Subcutaneous abdominal adipose tissue (tissue), 5 donors: ENCODE measurements around the gene POLR2B.

ENCODE experiments used
- H3K27ac ChIP-seq: one replicate; pipeline ENCODE4 v1.7.0; 2013; ENCODE audit warnings: low read depth, mild to moderate bottlenecking, inconsistent platforms, low read length, moderate library complexity
- H3K27me3 ChIP-seq, 5 donors: one replicate each; pipeline ENCODE4 v1.7.0; 2013; ENCODE audit warnings: low read length in 5 of 5, inconsistent platforms in 1 of 5; ENCODE audit not compliant: control insufficient read depth in 5 of 5, insufficient read depth in 4 of 5
- H3K36me3 ChIP-seq, 5 donors: one replicate each; pipeline ENCODE4 v1.7.0; 2013; ENCODE audit warnings: low read length in 5 of 5; ENCODE audit not compliant: control insufficient read depth in 5 of 5, insufficient read depth in 5 of 5
- H3K4me1 ChIP-seq, 5 donors: one replicate each; pipeline ENCODE4 v1.7.0; 2013; ENCODE audit warnings: low read length in 5 of 5, mild to moderate bottlenecking in 3 of 5, moderate library complexity in 1 of 5; ENCODE audit not compliant: control insufficient read depth in 5 of 5, insufficient read depth in 5 of 5
- H3K4me3 ChIP-seq, 5 donors: one replicate each; pipeline ENCODE4 v1.7.0; 2013; ENCODE audit warnings: low read length in 5 of 5, low read depth in 1 of 5
- H3K9ac ChIP-seq, 5 donors: one replicate each; pipeline ENCODE4 v1.7.0; 2013; ENCODE audit warnings: low read length in 5 of 5, mild to moderate bottlenecking in 4 of 5, moderate library complexity in 3 of 5
- H3K9me3 ChIP-seq, 5 donors: one replicate each; pipeline ENCODE4 v1.7.0; 2013; ENCODE audit warnings: low read length in 5 of 5; ENCODE audit not compliant: control insufficient read depth in 5 of 5
- donor health status: healthy.
- donor health status: healthy.
- donor health status: healthy.
- donor health status: healthy.
- donor health status: healthy.

POLR2B gene

DNA sequence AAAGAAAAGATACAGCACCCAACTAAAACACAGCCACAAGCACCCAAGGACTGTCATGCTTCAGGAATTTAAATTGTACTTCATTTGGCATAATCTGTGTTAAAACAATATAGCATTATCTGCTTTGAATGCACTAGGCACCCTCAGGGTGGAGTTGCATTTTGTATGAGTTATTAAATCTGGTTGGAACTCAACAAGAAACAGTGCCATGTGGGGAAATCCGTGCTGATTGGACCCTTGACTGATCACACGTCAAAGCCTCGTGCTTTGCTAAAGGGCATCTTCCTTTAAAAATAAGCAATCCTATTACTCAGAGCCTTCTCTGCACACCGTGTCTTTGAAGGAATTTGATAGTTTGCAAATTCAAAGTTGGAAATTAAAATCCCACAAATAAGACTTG, 96.0 kb downstream of the POLR2B start:
- no peak overlapping the region for H3K9ac ChIP-seq
- no peaks in the 10 kb centered on the region for H3K9me3 ChIP-seq
- H3K4me1 ChIP-seq = peaks cover 0 to 22% (median 7%) of the 10 kb centered on the region in 5 donors
- no peak overlapping the region for H3K27ac ChIP-seq
- H3K4me3 ChIP-seq = no peak overlapping the region
- no peaks in the 10 kb centered on the region for H3K36me3 ChIP-seq
- no peaks in the 10 kb centered on the region for H3K27me3 ChIP-seq

DNA sequence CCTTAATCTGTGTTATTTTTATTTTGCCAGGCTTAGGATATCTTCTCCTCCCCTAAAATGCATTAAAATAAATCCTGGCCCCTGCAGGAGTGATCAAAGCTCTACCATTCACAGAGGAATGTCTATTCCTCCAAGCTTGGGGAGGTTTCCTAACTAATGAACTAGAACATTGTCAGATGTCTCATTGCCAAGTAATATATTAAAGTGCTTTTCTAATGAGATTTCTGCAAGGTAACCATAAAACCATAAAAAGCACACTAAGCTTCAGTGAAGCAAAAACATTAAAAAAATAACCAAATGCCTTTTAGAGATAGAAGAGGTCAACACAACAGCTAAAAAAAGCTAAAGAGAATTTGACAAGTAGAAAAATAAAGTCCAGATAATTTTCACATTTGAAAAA, 96.7 kb downstream of the POLR2B start:
- no peak overlapping the region for H3K27ac ChIP-seq
- no peaks in the 10 kb centered on the region for H3K27me3 ChIP-seq
- no peaks in the 10 kb centered on the region for H3K36me3 ChIP-seq
- H3K9ac ChIP-seq = no peak overlapping the region
- peaks cover 0 to 24% (median 8%) of the 10 kb centered on the region in 5 donors for H3K4me1 ChIP-seq
- no peaks in the 10 kb centered on the region for H3K9me3 ChIP-seq
- no peak overlapping the region for H3K4me3 ChIP-seq

DNA sequence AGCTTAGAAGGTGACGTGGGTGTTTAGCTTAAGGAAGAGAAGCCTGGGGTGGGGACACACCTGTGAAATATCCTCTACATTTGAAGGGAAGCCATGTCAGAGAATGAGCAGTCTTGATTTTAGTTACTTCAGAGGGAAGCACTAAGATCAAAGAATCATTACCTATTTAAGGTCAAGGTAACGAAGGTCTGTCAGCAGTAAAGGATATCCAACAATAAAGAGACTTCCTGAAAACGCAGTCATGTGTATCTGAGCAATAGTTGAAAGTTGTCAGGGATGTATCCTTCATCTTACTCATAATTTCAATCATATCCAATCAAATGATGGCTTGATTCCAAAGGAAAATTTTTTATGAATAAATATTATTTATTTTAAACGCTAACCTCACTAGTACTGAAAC, 98.0 kb downstream of the POLR2B start:
- no peak overlapping the region for H3K9ac ChIP-seq
- no peaks in the 10 kb centered on the region for H3K36me3 ChIP-seq
- no peak overlapping the region for H3K27ac ChIP-seq
- H3K27me3 ChIP-seq = no peaks in the 10 kb centered on the region
- no peak overlapping the region for H3K4me3 ChIP-seq
- H3K9me3 ChIP-seq = no peaks in the 10 kb centered on the region
- H3K4me1 ChIP-seq = peaks cover 0 to 28% (median 4%) of the 10 kb centered on the region in 5 donors

- Histone ChIP-seq H3K36me3 (no peaks in the 10 kb centered on the region), H3K27ac (no peak overlapping the region), H3K4me3 (no peak overlapping the region), H3K9me3 (no peaks in the 10 kb centered on the region), H3K4me1 (peaks cover 0 to 38% (median 8%) of the 10 kb centered on the region in 5 donors), H3K27me3 (no peaks in the 10 kb centered on the region), H3K9ac (peak overlapping the region in 1 of 5 donors; percentile 26)
Measured at GRCh38 chr4:57077550-57078343, 99.1 kb downstream of the POLR2B start.

- H3K4me1 ChIP-seq = peaks cover 2 to 46% (median 8%) of the 10 kb centered on the region in 5 donors
- H3K36me3 ChIP-seq = no peaks in the 10 kb centered on the region
- H3K27ac ChIP-seq = no peak overlapping the region
- H3K9ac ChIP-seq = no peak overlapping the region
- no peaks in the 10 kb centered on the region for H3K27me3 ChIP-seq
- no peak overlapping the region for H3K4me3 ChIP-seq
- no peaks in the 10 kb centered on the region for H3K9me3 ChIP-seq
Measured at GRCh38 chr4:57078685-57079521, 100.2 kb downstream of the POLR2B start.
